SK-N-MC (cell line): ENCODE measurements around the gene RBM47.
"Not testable (repeated sequence)": the region's sequence is repeated elsewhere in the genome, so short reads cannot be mapped to it uniquely, and the experiment has no call there.

Experiments used
- DNase-seq: peaks from one replicate; pipeline ENCODE4 v3.0.0-alpha.2; 2011; ENCODE audit warnings: low read depth, low spot score
- H3K27ac ChIP-seq: fragments of 200-600 bp; sonication (generic); 2 replicates; pipeline ENCODE4 v1.5.1; 2016; ENCODE audit warnings: mixed run types
- H3K36me3 ChIP-seq: fragments of 200-600 bp; sonication (generic); 2 replicates; pipeline ENCODE4 v1.6.1; 2017; ENCODE audit warnings: antibody characterized with exemption, low read length, mixed read lengths; ENCODE audit not compliant: insufficient read depth
- H3K4me3 ChIP-seq: fragments of 200-600 bp; sonication (generic); 2 replicates; pipeline ENCODE4 v1.5.1; 2016
- H3K9ac ChIP-seq: fragments of 200-600 bp; sonication (generic); 2 replicates; pipeline ENCODE4 v1.8.0; 2017; ENCODE audit warnings: mixed run types, mixed read lengths; ENCODE audit not compliant: insufficient read length
- H3K9me3 ChIP-seq: fragments of 200-600 bp; sonication (generic); 2 replicates; pipeline ENCODE4 v1.6.1; 2017; ENCODE audit warnings: low read depth, mild to moderate bottlenecking, antibody characterized with exemption, low read length, moderate library complexity, mixed read lengths
- EZH2 ChIP-seq: fragments of 200-600 bp; sonication (generic); IDR thresholded peaks from one replicate; pipeline ENCODE4 v1.6.1; 2017; ENCODE audit warnings: antibody characterized with exemption
- FOXP2 ChIP-seq: optimal IDR thresholded peaks from 2 replicates; pipeline ENCODE3; 2011; ENCODE audit warnings: mild to moderate bottlenecking, moderate library complexity; ENCODE audit not compliant: insufficient read depth; ENCODE audit errors: extremely low read length, control extremely low read depth
- POLR2AphosphoS5 ChIP-seq: IDR thresholded peaks from 2 replicates; pipeline ENCODE4 v1.6.1; 2012; ENCODE audit warnings: mild to moderate bottlenecking, low read depth, low read length, borderline replicate concordance

Gene RBM47

DNA sequence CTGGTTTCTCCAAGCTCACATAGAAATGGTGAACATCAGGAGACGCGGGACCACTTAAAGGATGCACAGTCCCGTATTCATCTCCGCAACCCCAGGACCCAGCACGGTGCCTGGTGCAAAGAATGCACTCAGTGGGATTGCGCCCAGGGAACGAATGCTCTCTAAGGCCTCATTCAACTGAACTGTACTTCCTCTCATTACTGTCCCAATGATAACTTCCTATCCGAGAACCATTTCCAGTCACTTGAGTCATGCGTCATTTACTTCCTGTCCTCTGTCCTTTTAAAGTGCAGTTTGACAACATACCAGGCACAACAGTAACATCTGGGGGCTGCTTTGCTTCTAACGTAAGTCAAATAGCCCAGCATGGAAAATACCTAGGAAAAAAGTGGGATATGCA lies 75.7 kb downstream of the RBM47 start:
- no peak overlapping the region for H3K4me3 ChIP-seq
- no peak for DNase-seq
- no peak overlapping the region for H3K27ac ChIP-seq
- H3K9ac ChIP-seq = no peak overlapping the region
- no peaks in the 10 kb centered on the region for H3K36me3 ChIP-seq
- H3K9me3 ChIP-seq = no peaks in the 10 kb centered on the region
- no peak for TF ChIP-seq FOXP2
- TF ChIP-seq POLR2AphosphoS5 = no peak
- no peak for TF ChIP-seq EZH2

DNA sequence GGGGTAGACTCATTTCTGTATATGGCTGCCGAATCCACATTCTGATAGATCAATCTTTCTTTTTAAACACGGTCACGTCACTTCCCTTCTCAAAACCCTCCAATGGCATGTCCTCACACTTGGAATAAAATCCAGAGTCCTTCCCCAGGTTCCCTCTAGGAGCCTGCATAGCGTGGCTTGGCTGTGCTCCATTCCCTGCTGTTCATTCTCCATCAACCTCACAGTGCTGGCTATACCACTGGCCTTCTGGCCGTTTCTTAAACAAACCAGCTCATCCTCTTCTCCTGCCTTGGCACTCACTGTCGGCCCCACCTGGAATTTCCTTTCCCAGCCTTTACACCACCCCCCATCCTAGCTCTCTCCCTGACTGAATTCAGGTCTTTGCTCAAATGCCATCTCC lies 77.1 kb downstream of the RBM47 start:
- TF ChIP-seq EZH2 (no peak), POLR2AphosphoS5 (no peak), FOXP2 (no peak)
- H3K9ac ChIP-seq = no peak overlapping the region
- no peaks in the 10 kb centered on the region for H3K36me3 ChIP-seq
- no peaks in the 10 kb centered on the region for H3K9me3 ChIP-seq
- no peak for DNase-seq
- H3K4me3 ChIP-seq = no peak overlapping the region
- H3K27ac ChIP-seq = no peak overlapping the region

DNA sequence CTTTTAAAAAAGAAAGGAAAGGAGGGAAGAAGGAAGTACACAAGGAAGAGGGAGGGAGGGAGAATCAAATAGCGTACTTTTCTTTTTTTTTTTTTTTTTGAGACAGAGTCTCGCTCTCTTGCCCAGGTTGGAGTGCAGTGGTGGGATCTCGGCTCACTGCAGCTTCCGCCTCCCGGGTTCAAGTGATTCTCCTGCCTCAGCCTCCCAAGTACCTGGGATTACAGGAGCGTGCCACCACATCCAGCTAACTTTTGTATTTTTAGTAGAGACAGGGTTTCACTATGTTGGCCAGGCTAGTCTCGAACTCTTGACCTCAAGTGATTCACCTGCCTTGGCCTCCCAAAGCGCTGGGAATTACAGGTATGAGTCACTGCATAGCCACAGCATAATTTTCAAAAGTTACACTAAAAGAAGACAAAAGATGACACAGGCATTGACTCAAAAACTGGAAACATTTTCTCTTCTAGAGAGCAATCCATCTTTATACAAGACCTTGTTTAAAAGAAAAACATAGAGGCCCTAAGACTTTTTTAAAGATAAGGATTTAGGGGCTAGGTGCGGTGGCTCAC lies 78.0 kb downstream of the RBM47 start:
- not testable (repeated sequence) for H3K9me3 ChIP-seq, DNase-seq, H3K36me3 ChIP-seq
- Histone ChIP-seq H3K9ac (peak overlapping the region; percentile 60), H3K27ac (peak overlapping the region; percentile 49), H3K4me3 (peak overlapping the region; percentile 48)

DNA sequence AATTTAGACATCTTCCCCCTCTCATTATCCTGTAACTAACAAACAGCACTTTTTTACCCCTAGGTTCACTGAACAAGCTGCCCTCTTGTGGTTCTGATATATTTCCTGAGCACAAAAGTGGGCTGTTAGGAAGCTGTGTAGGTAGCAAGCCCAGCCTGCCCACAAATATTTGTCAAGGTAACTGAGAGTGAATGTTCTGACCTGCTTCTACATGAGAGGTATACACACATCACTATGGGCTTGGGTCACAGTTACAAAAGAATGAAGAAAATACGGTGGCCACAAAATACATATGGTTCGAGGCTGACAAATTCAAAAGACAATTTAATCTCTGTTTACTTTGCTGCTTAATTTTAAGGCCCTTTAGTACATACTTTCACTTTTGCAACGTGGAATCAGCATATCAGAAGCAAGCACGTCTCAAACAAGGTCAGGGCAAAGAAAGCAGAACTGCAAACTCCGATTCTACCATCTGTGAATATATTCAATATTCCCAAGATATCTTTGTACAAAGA lies 78.7 kb downstream of the RBM47 start:
- DNase-seq = no peak
- Histone ChIP-seq H3K4me3 (peak overlapping the region; percentile 48), H3K27ac (peak overlapping the region; percentile 49), H3K9me3 (no peaks in the 10 kb centered on the region), H3K36me3 (no peaks in the 10 kb centered on the region), H3K9ac (peak overlapping the region; percentile 60)
- TF ChIP-seq POLR2AphosphoS5 (no peak), FOXP2 (no peak), EZH2 (no peak)

DNA sequence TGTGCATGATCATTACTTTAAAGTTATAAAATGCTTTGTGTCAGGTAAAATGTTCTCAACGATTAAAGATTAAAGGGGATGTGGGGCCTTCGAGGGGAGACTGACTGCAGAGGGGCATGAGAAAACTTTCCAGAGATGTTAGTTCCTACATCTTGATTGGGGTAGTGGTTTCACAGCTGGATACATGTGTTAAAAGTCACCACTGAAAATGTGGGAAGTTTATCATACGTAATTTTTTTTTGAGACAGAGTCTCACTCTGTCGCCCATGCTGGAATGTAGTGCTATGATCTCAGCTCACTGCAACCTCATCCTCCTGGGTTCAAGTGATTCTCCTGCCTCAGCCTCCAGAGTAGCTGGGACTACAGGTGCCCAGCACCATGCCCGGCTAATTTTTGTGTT lies 79.5 kb downstream of the RBM47 start:
- no peak overlapping the region for H3K27ac ChIP-seq
- H3K36me3 ChIP-seq = no peaks in the 10 kb centered on the region
- DNase-seq = no peak
- H3K9me3 ChIP-seq = no peaks in the 10 kb centered on the region
- no peak overlapping the region for H3K9ac ChIP-seq
- H3K4me3 ChIP-seq = no peak overlapping the region
- TF ChIP-seq EZH2 = no peak
- TF ChIP-seq POLR2AphosphoS5 = no peak
- no peak for TF ChIP-seq FOXP2

DNA sequence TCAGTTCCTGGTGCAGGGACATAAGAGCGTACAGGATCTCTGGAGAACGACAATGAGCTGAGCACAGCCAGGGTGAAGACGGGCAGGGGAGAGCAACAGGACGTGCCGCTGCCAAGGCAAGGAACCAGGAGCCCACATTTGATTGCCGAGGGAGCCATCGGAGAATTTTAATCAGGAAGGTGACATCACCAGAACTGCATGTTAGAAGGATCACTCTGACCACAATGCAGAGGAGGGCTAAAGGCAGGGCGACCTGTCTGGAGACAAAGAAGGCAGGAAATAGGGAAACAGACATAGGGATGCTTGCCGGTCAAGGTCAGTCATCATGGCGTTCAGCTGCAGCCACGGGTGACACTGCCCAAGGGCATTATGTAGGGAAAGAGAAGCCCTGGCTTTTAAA lies 81.4 kb downstream of the RBM47 start:
- H3K27ac ChIP-seq = no peak overlapping the region
- TF ChIP-seq FOXP2 (no peak), POLR2AphosphoS5 (no peak), EZH2 (no peak)
- no peak overlapping the region for H3K9ac ChIP-seq
- no peak overlapping the region for H3K4me3 ChIP-seq
- H3K36me3 ChIP-seq = no peaks in the 10 kb centered on the region
- no peaks in the 10 kb centered on the region for H3K9me3 ChIP-seq
- DNase-seq = no peak

DNA sequence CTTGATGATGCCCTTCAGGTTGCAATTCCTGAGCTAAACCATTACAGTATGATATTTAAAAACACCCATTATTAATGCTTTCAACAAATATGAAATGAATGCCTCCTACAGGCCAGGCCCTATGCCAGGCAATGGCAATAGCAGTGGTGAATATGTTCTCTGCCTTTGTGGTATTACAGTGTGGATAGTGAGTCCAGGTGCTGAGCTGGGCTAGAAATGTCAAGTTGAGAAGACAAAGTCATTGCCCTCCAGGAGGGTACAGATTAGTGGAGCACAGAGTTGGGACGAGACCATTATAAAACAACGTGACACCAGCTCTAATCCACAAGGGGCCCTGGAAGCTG lies 81.9 kb downstream of the RBM47 start:
- no peak overlapping the region for H3K9ac ChIP-seq
- H3K27ac ChIP-seq = no peak overlapping the region

DNA sequence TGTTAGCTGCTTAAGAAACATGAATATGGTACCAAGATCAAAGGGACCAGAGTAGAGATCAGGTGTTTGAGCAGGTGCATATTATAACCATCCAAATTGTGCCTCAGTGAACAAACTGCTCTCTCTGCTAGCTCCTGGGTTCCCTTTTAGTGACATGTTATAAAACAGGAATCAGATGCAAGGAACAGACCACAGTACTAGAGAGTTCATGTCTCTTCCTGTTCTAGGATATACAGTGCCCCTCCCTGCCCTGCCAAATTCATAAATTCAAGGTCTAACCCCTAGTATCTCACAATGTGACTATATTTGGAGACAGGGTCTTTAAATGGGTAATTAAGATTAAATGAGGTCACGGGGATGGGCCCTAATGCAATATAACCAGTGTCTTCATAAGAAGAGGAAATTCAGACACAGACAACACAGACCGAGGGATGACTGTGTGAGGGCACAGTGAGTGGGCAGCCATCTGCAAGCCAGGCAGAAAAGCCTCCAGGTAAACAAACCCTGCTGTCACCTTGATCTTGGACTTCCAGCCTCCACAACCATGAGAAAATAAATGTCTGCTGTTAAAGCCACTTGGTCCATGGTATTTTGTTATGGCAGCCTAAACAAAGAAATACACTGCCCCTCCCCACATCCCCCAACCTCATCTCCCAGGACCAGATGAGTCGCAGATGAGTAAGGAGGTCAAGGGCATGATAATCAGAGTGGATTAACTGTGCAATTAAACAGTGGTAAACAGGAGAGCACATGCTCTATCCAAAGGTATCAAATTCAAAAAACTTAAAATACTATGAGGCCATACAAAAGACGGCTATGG lies 82.5 kb downstream of the RBM47 start:
- no peaks in the 10 kb centered on the region for H3K9me3 ChIP-seq
- TF ChIP-seq POLR2AphosphoS5 = no peak
- no peak for TF ChIP-seq FOXP2
- TF ChIP-seq EZH2 = no peak
- no peak overlapping the region for H3K27ac ChIP-seq
- H3K9ac ChIP-seq = no peak overlapping the region
- no peaks in the 10 kb centered on the region for H3K36me3 ChIP-seq
- no peak for DNase-seq
- H3K4me3 ChIP-seq = no peak overlapping the region

More for the DNA sequence above, 81.9 kb downstream of the RBM47 start:
- Histone ChIP-seq H3K9me3 (no peaks in the 10 kb centered on the region), H3K36me3 (no peaks in the 10 kb centered on the region), H3K4me3 (no peak overlapping the region)
- no peak for TF ChIP-seq FOXP2
- no peak for TF ChIP-seq EZH2
- TF ChIP-seq POLR2AphosphoS5 = no peak
- no peak for DNase-seq
